H1 (cell line): Measurements from ENCODE around the gene SLC16A11. TPM values are rescaled to one million over a fixed set of nuclear protein-coding genes. Genes with fewer than 3 reads are reported as not detected.

Experiments used
- CTCF ChIA-PET: fragments of 300-600 bp; sonication (Branson Sonifier 250); formaldehyde crosslinking; loops from one replicate; lab custom pipeline; 2021; ENCODE audit not compliant: partially characterized antibody; lab: Charles Lee
- POLR2A ChIA-PET: fragments of 300-600 bp; sonication (Branson Sonifier 250); formaldehyde crosslinking; loops from one replicate; lab custom pipeline; 2021; ENCODE audit warnings: inconsistent platforms; ENCODE audit not compliant: partially characterized antibody; lab: Charles Lee
- DNase-seq, 2 experiments: peaks; one replicate each; pipeline versions ENCODE4 v3.0.0 to v3.0.0-alpha.2; 2010 to 2022; ENCODE audit warnings: low spot score in 2 of 2, low read depth in 1 of 2, mixed read lengths in 1 of 2
- FAIRE-seq: peaks from 2 replicates; lab custom pipeline; 2011; peaks lifted over from hg19 to GRCh38; lab: Jason Lieb, UNC
- H2AFZ ChIP-seq: 2 replicates; pipeline ENCODE4 v1.8.1; 2012; ENCODE audit warnings: low read length, inconsistent platforms
- H2AK5ac ChIP-seq: 2 replicates; pipeline ENCODE4 v1.6.1; 2013; ENCODE audit warnings: low read depth, low read length
- H2BK120ac ChIP-seq: replicated peaks from 2 replicates; pipeline ENCODE3; 2013; ENCODE audit warnings: low read depth, low read length, inconsistent platforms
- H2BK12ac ChIP-seq: 2 replicates; pipeline ENCODE4 v1.6.1; 2013; ENCODE audit warnings: low read depth, low read length
- H2BK15ac ChIP-seq: 2 replicates; pipeline ENCODE4 v1.6.1; 2013; ENCODE audit warnings: low read length
- H2BK20ac ChIP-seq: 2 replicates; pipeline ENCODE4 v1.6.1; 2013; ENCODE audit warnings: low read length
- H2BK5ac ChIP-seq: 2 replicates; pipeline ENCODE4 v1.6.1; 2013; ENCODE audit warnings: low read depth, low read length
- H3K14ac ChIP-seq: 2 replicates; pipeline ENCODE4 v1.6.1; 2013; ENCODE audit warnings: inconsistent platforms; ENCODE audit not compliant: insufficient read length
- H3K18ac ChIP-seq: 2 replicates; pipeline ENCODE4 v1.6.1; 2013; ENCODE audit warnings: low read length; ENCODE audit errors: extremely low read depth
- H3K23ac ChIP-seq: 2 replicates; pipeline ENCODE4 v1.6.1; 2013; ENCODE audit warnings: inconsistent platforms; ENCODE audit not compliant: insufficient read length
- H3K23me2 ChIP-seq: 2 replicates; pipeline ENCODE4 v1.6.1; 2013; ENCODE audit warnings: low read depth, low read length
- H3K27ac ChIP-seq: 2 replicates; pipeline ENCODE4 v1.6.1; 2011; ENCODE audit warnings: low read depth, low read length, inconsistent platforms
- H3K27me3 ChIP-seq, 4 experiments: replicated peaks in 1 of 4; 1 replicate in 1 of 4; 2 replicates in 3 of 4; pipeline versions ENCODE4 v1.6.1 to v1.8.1; 2011 to 2013; ENCODE audit warnings: low read length in 3 of 4, mild to moderate bottlenecking in 3 of 4, inconsistent platforms in 2 of 4, mixed read lengths in 2 of 4, moderate library complexity in 1 of 4; ENCODE audit not compliant: control insufficient read depth in 3 of 4, insufficient read depth in 3 of 4; ENCODE audit errors: extremely low read depth in 1 of 4
- H3K36me3 ChIP-seq, 4 experiments: 2 replicates each; pipeline versions ENCODE4 v1.6.1 to v1.8.1; 2011 to 2013; ENCODE audit warnings: mild to moderate bottlenecking in 4 of 4, low read length in 3 of 4, moderate library complexity in 2 of 4, control low read depth in 1 of 4, inconsistent platforms in 1 of 4; ENCODE audit not compliant: insufficient read depth in 4 of 4, control insufficient read depth in 2 of 4
- H3K4ac ChIP-seq: replicated peaks from 2 replicates; pipeline ENCODE3; 2013; ENCODE audit warnings: low read length, low read depth, mixed read lengths, inconsistent platforms; ENCODE audit not compliant: insufficient read length
- H3K4me1 ChIP-seq, 4 experiments: replicated peaks in 1 of 4; 1 replicate in 1 of 4; 2 replicates in 3 of 4; pipeline versions ENCODE4 v1.6.1 to v1.8.1; 2011 to 2013; ENCODE audit warnings: low read length in 3 of 4, inconsistent platforms in 2 of 4, mixed read lengths in 1 of 4; ENCODE audit not compliant: insufficient read depth in 4 of 4, control insufficient read depth in 3 of 4
- H3K4me2 ChIP-seq, 2 experiments: 2 replicates each; pipeline versions ENCODE4 v1.6.1 to v1.8.1; 2011 to 2013; ENCODE audit warnings: low read depth in 2 of 2, low read length in 2 of 2, control low read depth in 1 of 2, inconsistent platforms in 1 of 2, mild to moderate bottlenecking in 1 of 2; ENCODE audit not compliant: insufficient read depth in 1 of 2
- H3K4me3 ChIP-seq, 4 experiments: fragments of 200-600, 300-600 bp in 1 of 4; sonication (generic), shearing (Covaris generic), sonication (Bioruptor Twin) in 1 of 4; 2 replicates each; pipeline versions ENCODE4 v1.5.1 to v1.8.1; 2011 to 2016; ENCODE audit warnings: low read length in 4 of 4, low read depth in 3 of 4, control low read depth in 2 of 4, inconsistent platforms in 2 of 4, mild to moderate bottlenecking in 2 of 4, mixed read lengths in 1 of 4, moderate library complexity in 1 of 4; ENCODE audit not compliant: insufficient read depth in 2 of 4; ENCODE audit errors: extremely low read depth in 1 of 4
- H3K56ac ChIP-seq: replicated peaks from 2 replicates; pipeline ENCODE3; 2013; ENCODE audit warnings: low read depth, mild to moderate bottlenecking, mixed read lengths, low read length, inconsistent platforms; ENCODE audit not compliant: insufficient read length
- H3K79me1 ChIP-seq: 2 replicates; pipeline ENCODE4 v1.6.1; 2013; ENCODE audit warnings: low read depth, low read length, control low read depth
- H3K79me2 ChIP-seq, 2 experiments: 2 replicates each; pipeline versions ENCODE4 v1.6.1 to v1.8.1; 2012 to 2013; ENCODE audit warnings: low read length in 2 of 2, mild to moderate bottlenecking in 2 of 2, inconsistent platforms in 1 of 2; ENCODE audit not compliant: insufficient read depth in 2 of 2, control insufficient read depth in 1 of 2
- H3K9ac ChIP-seq, 4 experiments: replicated peaks in 1 of 4; 1 replicate in 1 of 4; 2 replicates in 3 of 4; pipeline versions ENCODE4 v1.6.1 to v1.8.1; 2011 to 2013; ENCODE audit warnings: low read depth in 3 of 4, low read length in 3 of 4, control low read depth in 2 of 4, mild to moderate bottlenecking in 2 of 4, moderate library complexity in 2 of 4, inconsistent platforms in 1 of 4; ENCODE audit errors: extremely low read depth in 1 of 4
- H3K9me3 ChIP-seq, 2 experiments: 2 replicates each; pipeline versions ENCODE4 v1.6.1 to v1.8.1; 2012 to 2013; ENCODE audit warnings: mild to moderate bottlenecking in 2 of 2, moderate library complexity in 2 of 2, control low read depth in 1 of 2, inconsistent platforms in 1 of 2, low read depth in 1 of 2, low read length in 1 of 2, mixed read lengths in 1 of 2; ENCODE audit not compliant: insufficient read depth in 2 of 2
- H4K20me1 ChIP-seq, 2 experiments: replicated peaks in 1 of 2; 2 replicates each; pipeline versions ENCODE3 to v1.8.1; 2011 to 2013; ENCODE audit warnings: inconsistent platforms in 2 of 2, low read length in 2 of 2, mild to moderate bottlenecking in 1 of 2; ENCODE audit not compliant: insufficient read depth in 2 of 2, control insufficient read depth in 1 of 2
- H4K5ac ChIP-seq: 2 replicates; pipeline ENCODE4 v1.6.1; 2013; ENCODE audit warnings: low read length, low read depth, mixed read lengths, inconsistent platforms; ENCODE audit not compliant: insufficient read length
- H4K8ac ChIP-seq: 2 replicates; pipeline ENCODE4 v1.8.0; 2013; ENCODE audit warnings: mild to moderate bottlenecking, moderate library complexity, low read length, inconsistent platforms; ENCODE audit not compliant: insufficient read depth; ENCODE audit errors: extremely low read depth
- H4K91ac ChIP-seq: replicated peaks from 2 replicates; pipeline ENCODE3; 2013; ENCODE audit warnings: low read length, mixed read lengths, inconsistent platforms; ENCODE audit not compliant: insufficient read length
- CREB1 ChIP-seq: IDR thresholded peaks from 2 replicates; pipeline ENCODE4 v1.6.1; 2012; ENCODE audit warnings: inconsistent platforms
- EGR1 ChIP-seq: IDR thresholded peaks from 2 replicates; pipeline ENCODE4 v1.6.1; 2011; ENCODE audit warnings: low read depth, low read length, borderline replicate concordance
- GTF2F1 ChIP-seq: IDR thresholded peaks from 2 replicates; pipeline ENCODE4 v1.6.1; 2012; ENCODE audit warnings: low read depth, low read length, improper control_type of control experiment, borderline replicate concordance
- JUN ChIP-seq: IDR thresholded peaks from 2 replicates; pipeline ENCODE4 v1.6.1; 2011; ENCODE audit warnings: low read depth, mild to moderate bottlenecking, improper control_type of control experiment, low read length
- NANOG ChIP-seq: IDR thresholded peaks from 2 replicates; pipeline ENCODE4 v1.6.1; 2011; ENCODE audit warnings: low read length, low read depth, mild to moderate bottlenecking, inconsistent platforms; ENCODE audit not compliant: insufficient read depth, poor library complexity, severe bottlenecking
- RBBP5 ChIP-seq: IDR thresholded peaks from 2 replicates; pipeline ENCODE4 v1.7.1; 2012; ENCODE audit warnings: low read depth, mild to moderate bottlenecking, inconsistent platforms, low read length, moderate library complexity, borderline replicate concordance
- RFX5 ChIP-seq: IDR thresholded peaks from 2 replicates; pipeline ENCODE4 v1.6.1; 2011; ENCODE audit warnings: low read depth, low read length, improper control_type of control experiment, borderline replicate concordance
- SP2 ChIP-seq: IDR thresholded peaks from 2 replicates; pipeline ENCODE4 v1.6.1; 2012; ENCODE audit warnings: mild to moderate bottlenecking, low read length, inconsistent platforms
- TAF7 ChIP-seq: optimal IDR thresholded peaks from 2 replicates; pipeline ENCODE3; 2011; ENCODE audit warnings: low read depth, mild to moderate bottlenecking, inconsistent platforms, low read length, moderate library complexity, borderline replicate concordance
- TBP ChIP-seq: IDR thresholded peaks from 2 replicates; pipeline ENCODE4 v1.6.1; 2011; ENCODE audit warnings: low read depth, low read length, improper control_type of control experiment
- ZNF274 ChIP-seq: IDR thresholded peaks from 2 replicates; pipeline ENCODE4 v1.7.0; 2012; ENCODE audit warnings: low read length, borderline replicate concordance; ENCODE audit errors: extremely low read depth
- WGBS, 2 experiments: shearing (Covaris generic) in 1 of 2; methylation state at CpG; one replicate each; pipeline versions ENCODE4 v1.1.6 to v1.1.7; 2013 to 2015; ENCODE audit warnings: low lambda C conversion rate in 2 of 2, mixed read lengths in 2 of 2, inconsistent platforms in 1 of 2, low coverage in 1 of 2, missing lambda C conversion rate in 1 of 2; ENCODE audit not compliant: insufficient replicate concordance in 2 of 2, insufficient coverage in 1 of 2, insufficient read length in 1 of 2; ENCODE audit errors: extremely low coverage in 1 of 2, missing lambda C conversion rate in 1 of 2; 5-methylcytosine and 5-hydroxymethylcytosine counted together
- polyA plus RNA-seq, 7 experiments: library from polyadenylated mRNA; depleted of rRNA in 3 of 7; stranded (reverse) in 5 of 7; unstranded in 2 of 7; fragments of >200 nt in 5 of 7; fragments of 200-250 nt in 2 of 7; gene quantifications; 1 replicate in 5 of 7; 2 replicates in 1 of 7; 4 replicates in 1 of 7; pipeline versions ENCODE4 v1.2.1 to v1.2.3, GENCODE V29; 2011 to 2013; ENCODE audit warnings: missing spikeins in 2 of 7, mixed read lengths in 2 of 7
- total RNA-seq: library from RNA; stranded (reverse); fragmentation: NEBNext Ultra II Directional; extraction: Animal tissue kit (Norgen Biotek cat#: 25700); gene quantifications from 2 replicates; pipeline ENCODE4 v1.2.1, GENCODE V29; 2021
- TF ChIP-seq, protein P1 (sequence below): IDR thresholded peaks from 2 replicates; pipeline ENCODE4 v1.6.1; 2011; ENCODE audit warnings: low read depth, mild to moderate bottlenecking, low read length; ENCODE audit not compliant: insufficient read depth

SLC16A11 gene
- total and polyA plus RNA-seq, 2 of the 8 experiments (the other 6 are each of a cell fraction or from before 2014, with no cell fraction given): 0.35 to 0.39 TPM

- no peak within 1 kb of the TSS for H4K8ac ChIP-seq
- no peak within 1 kb of the TSS for H2BK15ac ChIP-seq
- H3K79me1 ChIP-seq: no peaks in the 10 kb centered on the region
- 89% methylated on average over 15 of the region's 15 CpGs; no CpG with 5 or more reads in 1 of the 2 experiments for WGBS, 2 experiments
- H3K4me1 ChIP-seq: no peaks in the 10 kb centered on the region
- no peak within 1 kb of the TSS for H4K5ac ChIP-seq
- CTCF ChIA-PET: interaction anchor here (0.8 to 1.4 kb wide), 2 partner anchors 54 to 58 kb away, joined by 3 read pairs; no protein-coding TSS in a partner anchor
- POLR2A ChIA-PET: interaction anchor here (1.6 kb wide), 1 partner anchor 9 kb away, joined by 5 read pairs; no protein-coding TSS in a partner anchor
- no peak within 1 kb of the TSS for H2BK120ac ChIP-seq
- no peak within 1 kb of the TSS for H4K91ac ChIP-seq
- no peak within 1 kb of the TSS for H2BK12ac ChIP-seq
- no peaks in the 10 kb centered on the region for H3K23me2 ChIP-seq
- H3K27ac ChIP-seq: no peak within 1 kb of the TSS
- H3K79me2 ChIP-seq: no peaks in the 10 kb centered on the region
- peak within 1 kb of the TSS; percentile 39; the same call in 1 of the 2 replicates for H2AFZ ChIP-seq
- no peak within 1 kb of the TSS for H3K14ac ChIP-seq
- no peak within 1 kb of the TSS for H2BK5ac ChIP-seq
- H3K4ac ChIP-seq: no peak within 1 kb of the TSS
- H3K4me3 ChIP-seq: no peak within 1 kb of the TSS
- no peak within 1 kb of the TSS for H2AK5ac ChIP-seq
- no peak within 1 kb of the TSS for H3K56ac ChIP-seq
- DNase-seq: no peak
- FAIRE-seq: no peak
- no peaks in the 10 kb centered on the region for H4K20me1 ChIP-seq
- no peaks in the 10 kb centered on the region for H3K9me3 ChIP-seq
- no peaks in the 10 kb centered on the region for H3K27me3 ChIP-seq
- no peak within 1 kb of the TSS for H3K9ac ChIP-seq
- H3K4me2 ChIP-seq: no peak within 1 kb of the TSS
- no peaks in the 10 kb centered on the region for H3K36me3 ChIP-seq
- H2BK20ac ChIP-seq: no peak within 1 kb of the TSS
- H3K23ac ChIP-seq: no peak within 1 kb of the TSS
- H3K18ac ChIP-seq: no peak within 1 kb of the TSS; the same call in 1 of the 2 replicates
- TF ChIP-seq RBBP5: no peak
- no peak for TF ChIP-seq CREB1
- TF ChIP-seq EGR1: no peak
- TF ChIP-seq ZNF274: no peak
- TF ChIP-seq NANOG: no peak
- no peak for TF ChIP-seq SP2
- no peak for TF ChIP-seq GTF2F1
- no peak for TF ChIP-seq TBP
- no peak for TF ChIP-seq RFX5
- no peak for TF ChIP-seq JUN
- TF ChIP-seq, protein P1, sequence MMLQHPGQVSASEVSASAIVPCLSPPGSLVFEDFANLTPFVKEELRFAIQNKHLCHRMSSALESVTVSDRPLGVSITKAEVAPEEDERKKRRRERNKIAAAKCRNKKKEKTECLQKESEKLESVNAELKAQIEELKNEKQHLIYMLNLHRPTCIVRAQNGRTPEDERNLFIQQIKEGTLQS: no peak
- no peak for TF ChIP-seq TAF7
Observed at GRCh38 chr17:7079581-7080455, 35.9 kb upstream of the SLC16A11 start, which contains the start of gene CLEC10A. Gene CLEC10A (minus strand): TSS chr17:7080251. CDS start chr17:7078812, 1,439 bp downstream.
